ENCODE data around the gene KCNJ10. TPM values are rescaled to one million over a fixed set of nuclear protein-coding genes. Genes with fewer than 3 reads are reported as not detected.

KCNJ10 gene
- total and polyA plus RNA-seq, 2 of the 13 experiments (the other 11 are each of a cell fraction or from before 2014, with no cell fraction given), result 4.4 to 10.3 TPM

DNA sequence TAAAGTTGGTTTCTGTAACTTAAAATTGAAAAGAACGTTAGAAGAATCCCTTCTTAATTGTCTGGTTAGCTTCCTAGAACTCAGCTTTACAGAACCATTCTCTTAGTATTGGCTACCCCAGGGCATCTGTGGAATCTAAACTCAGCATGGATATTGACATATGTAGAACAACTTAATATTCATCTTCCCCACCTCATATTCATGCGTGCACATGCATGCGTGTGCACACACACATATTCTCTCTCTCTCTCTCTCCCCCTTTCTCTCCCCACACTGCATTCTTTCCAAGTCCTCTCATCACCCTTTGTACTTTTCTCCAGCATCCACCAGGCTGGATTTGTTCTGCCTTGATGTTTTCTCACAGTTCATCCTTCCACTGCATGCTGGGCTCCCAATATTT lies 51.6 kb downstream of the KCNJ10 start (continued):
- TF ChIP-seq LRRFIP1 (CRISPR knock-in tag; conservative IDR thresholded peaks at IDR 0.05) (no peak), MAZ (IDR thresholded peaks at IDR 0.05; ENCODE audit: borderline replicate concordance, low read depth, low read length) (no peak), MAZ (CRISPR knock-in tag; IDR thresholded peaks at IDR 0.05; ENCODE audit: low read depth) (no peak), ELF1 (CRISPR knock-in tag; IDR thresholded peaks at IDR 0.05) (no peak)
- TF ChIP-seq, protein P1, sequence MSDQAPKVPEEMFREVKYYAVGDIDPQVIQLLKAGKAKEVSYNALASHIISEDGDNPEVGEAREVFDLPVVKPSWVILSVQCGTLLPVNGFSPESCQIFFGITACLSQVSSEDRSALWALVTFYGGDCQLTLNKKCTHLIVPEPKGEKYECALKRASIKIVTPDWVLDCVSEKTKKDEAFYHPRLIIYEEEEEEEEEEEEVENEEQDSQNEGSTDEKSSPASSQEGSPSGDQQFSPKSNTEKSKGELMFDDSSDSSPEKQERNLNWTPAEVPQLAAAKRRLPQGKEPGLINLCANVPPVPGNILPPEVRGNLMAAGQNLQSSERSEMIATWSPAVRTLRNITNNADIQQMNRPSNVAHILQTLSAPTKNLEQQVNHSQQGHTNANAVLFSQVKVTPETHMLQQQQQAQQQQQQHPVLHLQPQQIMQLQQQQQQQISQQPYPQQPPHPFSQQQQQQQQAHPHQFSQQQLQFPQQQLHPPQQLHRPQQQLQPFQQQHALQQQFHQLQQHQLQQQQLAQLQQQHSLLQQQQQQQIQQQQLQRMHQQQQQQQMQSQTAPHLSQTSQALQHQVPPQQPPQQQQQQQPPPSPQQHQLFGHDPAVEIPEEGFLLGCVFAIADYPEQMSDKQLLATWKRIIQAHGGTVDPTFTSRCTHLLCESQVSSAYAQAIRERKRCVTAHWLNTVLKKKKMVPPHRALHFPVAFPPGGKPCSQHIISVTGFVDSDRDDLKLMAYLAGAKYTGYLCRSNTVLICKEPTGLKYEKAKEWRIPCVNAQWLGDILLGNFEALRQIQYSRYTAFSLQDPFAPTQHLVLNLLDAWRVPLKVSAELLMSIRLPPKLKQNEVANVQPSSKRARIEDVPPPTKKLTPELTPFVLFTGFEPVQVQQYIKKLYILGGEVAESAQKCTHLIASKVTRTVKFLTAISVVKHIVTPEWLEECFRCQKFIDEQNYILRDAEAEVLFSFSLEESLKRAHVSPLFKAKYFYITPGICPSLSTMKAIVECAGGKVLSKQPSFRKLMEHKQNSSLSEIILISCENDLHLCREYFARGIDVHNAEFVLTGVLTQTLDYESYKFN (CRISPR knock-in tag; conservative IDR thresholded peaks at IDR 0.05), result no peak

GRCh38 chr1:160017592-160017991 lies 52.4 kb downstream of the KCNJ10 start:
- intact Hi-C loops (cut with micrococcal nuclease; ENCODE audit: unreplicated experiment), result no loop called here
- Histone ChIP-seq H3K4me2 (ENCODE audit: low read depth, low read length) (no peak overlapping the region), H3K36me3 (replicated peaks in 1 of 2; ENCODE audit: control insufficient read depth in 1 of 2, insufficient read depth in 2 of 2, low read length in 2 of 2) (no peaks in the 10 kb centered on the region), H3K4me3 (replicated peaks in 1 of 3; ENCODE audit: insufficient read depth in 1 of 3, low read depth in 2 of 3, low read length in 3 of 3) (no peak overlapping the region), H3K9ac (ENCODE audit: insufficient read depth, low read depth, low read length) (no peak overlapping the region), H4K20me1 (ENCODE audit: insufficient read depth, low read length) (no peaks in the 10 kb centered on the region), H3K4me1 (ENCODE audit: insufficient read depth, low read length) (no peaks in the 10 kb centered on the region), H2AFZ (ENCODE audit: low read length) (no peak overlapping the region), H3K79me2 (ENCODE audit: insufficient read depth, low read length) (no peaks in the 10 kb centered on the region), H3K27ac (ENCODE audit: extremely low read length, insufficient read depth, low read length) (no peak overlapping the region), H3K9me3 (ENCODE audit: low read length) (no peaks in the 10 kb centered on the region), H3K27me3 (ENCODE audit: control insufficient read depth in 1 of 2, insufficient read depth in 2 of 2, low read length in 2 of 2) (peaks cover 0 to 8% of the 10 kb centered on the region in 2 experiments; a peak in 1 of 5 replicates)
- ATAC-seq (no peak), DNase-seq (ENCODE audit: low spot score) (no peak), FAIRE-seq (no peak)
- POLR2A ChIA-PET, result no interaction called here
- in situ Hi-C loops (cut with HindIII; ENCODE audit: extremely low pct_ligation_motif_present, low pct_unique_long_range_greater_than_20kb), result no loop called here
- 8% methylated on average over 1 of the region's 1 CpG for WGBS (ENCODE audit: low lambda C conversion rate)
- BruUV-seq (replicated peaks), result no TSS peak
- CTCF ChIA-PET (ENCODE audit: low intra/inter-chr PET ratio, low total read pairs), result no interaction called here
- TF ChIP-seq RXRA (CRISPR knock-in tag; IDR thresholded peaks at IDR 0.05), result no peak
- TF ChIP-seq TBP (CRISPR knock-in tag; IDR thresholded peaks at IDR 0.05), result no peak
- TF ChIP-seq NFYB (CRISPR knock-in tag; IDR thresholded peaks at IDR 0.05), result no peak
- TF ChIP-seq THAP7 (CRISPR knock-in tag; IDR thresholded peaks at IDR 0.05), result no peak
- TF ChIP-seq RXRB (CRISPR knock-in tag; IDR thresholded peaks at IDR 0.05; ENCODE audit: borderline replicate concordance), result no peak
- no peak for TF ChIP-seq HES4 (CRISPR knock-in tag; IDR thresholded peaks at IDR 0.05; ENCODE audit: borderline replicate concordance)
- TF ChIP-seq ZNF558 (CRISPR knock-in tag; IDR thresholded peaks at IDR 0.05; ENCODE audit: borderline replicate concordance), result no peak
- no peak for TF ChIP-seq EED (CRISPR knock-in tag; IDR thresholded peaks at IDR 0.05)
- TF ChIP-seq ARHGAP35 (CRISPR knock-in tag; IDR thresholded peaks at IDR 0.05; ENCODE audit: borderline replicate concordance), result no peak

Data from HepG2 (cell line).